GM18520 (cell line): ENCODE results near the gene NDUFAF7.
"Not testable (repeated sequence)": the region's sequence is repeated elsewhere in the genome, so short reads cannot be mapped to it uniquely, and the experiment has no call there.

Experiments used
- ATAC-seq: cut with Tn5 transposase; IDR thresholded peaks from one replicate; pipeline ENCODE4 v1.9.1; 2021; ENCODE audit not compliant: unreplicated experiment

The NDUFAF7 gene

GRCh38 chr2:37231241-37232130, at the start of gene NDUFAF7, which contains the start of gene CEBPZ:
NDUFAF7 (plus strand) TSS chr2:37231658; CDS start chr2:37231706, 48 bp downstream.
CEBPZ (minus strand) TSS chr2:37231596; CDS start chr2:37231567, 29 bp downstream.
- peak; percentile 91 for ATAC-seq

GRCh38 chr2:37181726-37182684, 49.5 kb upstream of the NDUFAF7 start:
- no peak for ATAC-seq

- ATAC-seq = no peak
Observed at GRCh38 chr2:37188570-37188969, 42.9 kb upstream of the NDUFAF7 start, which contains the start of gene SULT6B1. SULT6B1 (minus strand) TSS chr2:37188670; CDS start chr2:37188640, 30 bp downstream.

- no peak for ATAC-seq
Observed at GRCh38 chr2:37189452-37190153, 41.9 kb upstream of the NDUFAF7 start.

GRCh38 chr2:37190290-37190689, 41.2 kb upstream of the NDUFAF7 start:
- ATAC-seq = no peak

- no peak for ATAC-seq
Observed at GRCh38 chr2:37191253-37191652, 40.2 kb upstream of the NDUFAF7 start.

- no peak for ATAC-seq
Observed at GRCh38 chr2:37191747-37192146, 39.7 kb upstream of the NDUFAF7 start.

- ATAC-seq = no peak
Observed at GRCh38 chr2:37192551-37192950, 38.9 kb upstream of the NDUFAF7 start.

- not testable (repeated sequence) for ATAC-seq
Observed at GRCh38 chr2:37195862-37196319, 35.6 kb upstream of the NDUFAF7 start.

- ATAC-seq = peak; percentile 51
Observed at GRCh38 chr2:37196320-37197195, 34.9 kb upstream of the NDUFAF7 start, which contains the start of gene CEBPZOS. CEBPZOS (plus strand) TSS chr2:37196496; CDS start chr2:37199705, 3,209 bp downstream.

GRCh38 chr2:37198681-37199065, 32.8 kb upstream of the NDUFAF7 start:
- no peak for ATAC-seq

- no peak for ATAC-seq
Observed at GRCh38 chr2:37201208-37201607, 30.2 kb upstream of the NDUFAF7 start.

- ATAC-seq = no peak
Observed at GRCh38 chr2:37201766-37202165, 29.7 kb upstream of the NDUFAF7 start.

- no peak for ATAC-seq
Observed at GRCh38 chr2:37203708-37204107, 27.8 kb upstream of the NDUFAF7 start.

GRCh38 chr2:37205071-37205661, 26.3 kb upstream of the NDUFAF7 start:
- not testable (repeated sequence) for ATAC-seq

GRCh38 chr2:37205689-37206341, 25.6 kb upstream of the NDUFAF7 start:
- no peak for ATAC-seq

- not testable (repeated sequence) for ATAC-seq
Observed at GRCh38 chr2:37206760-37207159, 24.7 kb upstream of the NDUFAF7 start.

GRCh38 chr2:37211212-37211611, 20.2 kb upstream of the NDUFAF7 start:
- ATAC-seq = no peak

- no peak for ATAC-seq
Observed at GRCh38 chr2:37211939-37212338, 19.5 kb upstream of the NDUFAF7 start.
